ENCODE results near the gene VAMP5.

DNA sequence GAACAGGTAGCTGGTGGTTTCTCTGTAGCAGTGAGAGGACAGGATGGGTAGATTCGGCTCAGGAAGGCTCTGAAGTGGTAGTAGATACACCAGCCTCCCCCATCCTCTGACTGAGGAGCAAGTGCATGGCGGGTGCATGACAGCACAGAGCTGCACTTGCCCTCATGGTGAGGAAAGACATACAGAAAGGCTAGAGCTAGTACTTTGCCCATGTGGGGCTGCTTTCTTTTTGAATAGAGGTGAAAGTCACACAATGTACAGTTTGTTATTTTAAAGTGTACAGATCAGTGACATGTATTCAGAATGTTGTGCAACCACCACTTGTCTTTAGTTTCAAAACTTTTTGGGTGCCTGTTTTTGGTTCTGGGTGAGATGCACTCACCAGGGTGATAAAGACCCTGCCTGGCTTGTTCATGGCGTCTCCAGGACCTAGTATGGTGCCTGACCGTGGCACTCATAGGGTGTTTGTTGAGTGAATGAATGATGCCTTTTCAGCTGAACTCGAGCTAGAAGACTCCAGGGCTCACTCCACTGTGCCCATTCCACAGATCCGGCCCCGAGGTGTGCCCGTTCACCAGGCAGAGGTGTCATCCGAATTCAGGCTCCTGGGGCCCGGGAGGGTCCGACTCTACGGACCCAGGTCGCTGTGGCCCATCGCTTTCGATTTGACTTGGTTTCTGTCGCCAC is 421 bp upstream of the VAMP5 start:
- TF ChIP-seq, protein P1, sequence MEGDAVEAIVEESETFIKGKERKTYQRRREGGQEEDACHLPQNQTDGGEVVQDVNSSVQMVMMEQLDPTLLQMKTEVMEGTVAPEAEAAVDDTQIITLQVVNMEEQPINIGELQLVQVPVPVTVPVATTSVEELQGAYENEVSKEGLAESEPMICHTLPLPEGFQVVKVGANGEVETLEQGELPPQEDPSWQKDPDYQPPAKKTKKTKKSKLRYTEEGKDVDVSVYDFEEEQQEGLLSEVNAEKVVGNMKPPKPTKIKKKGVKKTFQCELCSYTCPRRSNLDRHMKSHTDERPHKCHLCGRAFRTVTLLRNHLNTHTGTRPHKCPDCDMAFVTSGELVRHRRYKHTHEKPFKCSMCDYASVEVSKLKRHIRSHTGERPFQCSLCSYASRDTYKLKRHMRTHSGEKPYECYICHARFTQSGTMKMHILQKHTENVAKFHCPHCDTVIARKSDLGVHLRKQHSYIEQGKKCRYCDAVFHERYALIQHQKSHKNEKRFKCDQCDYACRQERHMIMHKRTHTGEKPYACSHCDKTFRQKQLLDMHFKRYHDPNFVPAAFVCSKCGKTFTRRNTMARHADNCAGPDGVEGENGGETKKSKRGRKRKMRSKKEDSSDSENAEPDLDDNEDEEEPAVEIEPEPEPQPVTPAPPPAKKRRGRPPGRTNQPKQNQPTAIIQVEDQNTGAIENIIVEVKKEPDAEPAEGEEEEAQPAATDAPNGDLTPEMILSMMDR (conservative IDR thresholded peaks at IDR 0.05; ENCODE audit: low read length), result no peak
- TF ChIP-seq EZH2phosphoT487 (IDR thresholded peaks at IDR 0.05; ENCODE audit: borderline replicate concordance), result no peak
